GM19239 (cell line): ENCODE measurements around the gene FBLIM1.

ENCODE experiments used
- DNase-seq: peaks from one replicate; pipeline ENCODE4 v3.0.0; 2011; ENCODE audit warnings: low spot score; ENCODE audit not compliant: insufficient read length
- FAIRE-seq: peaks from 2 replicates; lab custom pipeline; 2011; peaks lifted over from hg19 to GRCh38; lab: Jason Lieb, UNC

FBLIM1 gene

DNA sequence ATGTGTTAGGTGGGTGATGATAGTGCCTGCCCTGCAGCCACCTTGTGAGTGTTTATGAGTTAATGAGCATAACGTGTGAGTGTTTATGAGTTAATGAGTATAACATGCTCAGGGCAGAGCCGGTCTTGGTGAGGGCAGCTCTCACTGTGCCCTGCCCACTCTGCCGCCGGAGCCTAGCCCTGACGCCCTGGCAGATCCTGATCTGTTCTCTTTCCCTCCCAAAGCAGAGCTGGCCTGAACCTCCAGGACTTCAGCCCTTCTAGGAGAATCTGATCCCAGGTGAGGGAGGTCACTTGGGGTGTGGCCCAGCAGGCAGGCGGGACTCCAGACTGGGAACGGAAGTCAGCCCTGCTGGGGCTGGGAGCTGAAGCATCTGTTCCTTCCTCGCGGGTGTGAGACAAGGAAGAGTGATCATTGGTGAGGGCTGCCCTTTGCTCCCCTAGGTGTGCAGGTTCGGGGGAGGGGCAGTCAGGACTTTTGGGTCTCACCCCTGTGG lies 5.7 kb downstream of the FBLIM1 start:
- FAIRE-seq (no peak), DNase-seq (no peak)

DNA sequence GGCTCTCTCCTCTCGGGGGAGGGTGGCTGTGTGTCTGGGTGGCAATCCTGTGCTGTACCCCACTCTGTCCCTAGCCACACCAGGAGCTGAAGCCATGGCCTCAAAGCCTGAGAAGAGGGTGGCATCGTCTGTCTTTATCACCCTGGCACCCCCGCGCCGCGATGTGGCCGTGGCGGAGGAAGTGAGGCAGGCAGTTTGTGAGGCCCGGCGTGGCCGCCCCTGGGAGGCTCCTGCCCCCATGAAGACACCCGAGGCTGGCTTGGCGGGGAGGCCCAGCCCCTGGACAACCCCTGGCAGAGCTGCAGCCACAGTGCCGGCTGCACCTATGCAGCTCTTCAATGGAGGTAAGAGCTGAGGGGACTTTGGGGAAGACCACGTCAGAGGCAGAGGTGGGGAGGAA lies 6.3 kb downstream of the FBLIM1 start:
- DNase-seq: no peak
- no peak for FAIRE-seq

DNA sequence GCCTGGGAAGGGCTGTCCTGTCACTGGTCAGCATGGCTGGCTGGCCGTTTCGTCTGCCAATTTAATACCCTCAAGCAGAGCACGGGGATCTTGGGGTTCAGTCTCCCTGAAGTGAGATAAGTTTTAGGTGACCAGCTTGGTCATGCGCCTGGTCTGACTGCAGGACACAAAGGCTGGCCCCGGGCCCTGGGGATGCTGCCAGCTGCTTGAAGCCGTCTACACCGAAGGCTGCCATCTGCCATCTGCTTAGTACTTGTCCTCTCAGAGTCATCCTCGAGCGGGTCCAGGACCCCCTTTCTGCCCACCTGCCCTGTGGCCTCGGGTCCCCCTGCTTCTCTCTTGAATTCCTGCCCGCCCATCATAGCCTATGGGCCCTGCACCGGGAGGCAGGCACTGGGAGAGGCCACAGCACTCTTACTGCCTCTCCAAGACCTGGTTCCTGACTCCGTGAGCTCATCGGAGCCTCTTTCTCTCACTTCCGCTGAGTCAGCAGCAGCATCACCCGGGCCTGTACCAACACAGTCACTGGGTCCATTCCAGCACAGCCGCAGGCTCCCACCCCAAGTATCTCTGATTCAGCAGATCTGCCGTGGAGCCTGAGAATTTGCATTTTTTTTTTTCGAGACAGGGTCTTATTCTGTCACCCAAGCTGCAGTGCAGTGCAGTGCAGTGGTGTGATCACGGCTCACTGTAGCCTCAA lies 7.0 kb downstream of the FBLIM1 start:
- no peak for DNase-seq
- no peak for FAIRE-seq

DNA sequence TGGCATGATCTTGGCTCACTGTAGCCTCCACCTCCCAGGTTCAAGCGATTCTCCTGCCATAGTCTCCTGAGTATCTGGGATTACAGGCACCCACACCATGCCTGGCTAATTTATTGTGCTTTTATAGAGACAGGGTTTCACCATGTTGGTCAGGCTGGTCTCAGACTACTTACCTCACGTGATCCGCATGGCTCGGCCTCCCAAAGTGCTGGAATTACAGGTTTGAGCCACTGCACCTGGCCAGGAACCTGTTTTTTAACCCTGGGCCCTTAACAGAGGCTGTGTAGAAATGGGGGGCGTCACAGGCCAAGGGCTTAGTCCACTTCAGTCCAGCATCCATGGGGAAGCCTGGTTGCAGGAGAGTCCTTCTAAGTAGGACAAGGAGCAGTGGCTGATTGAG lies 9.3 kb downstream of the FBLIM1 start:
- FAIRE-seq (no peak), DNase-seq (no peak)

DNA sequence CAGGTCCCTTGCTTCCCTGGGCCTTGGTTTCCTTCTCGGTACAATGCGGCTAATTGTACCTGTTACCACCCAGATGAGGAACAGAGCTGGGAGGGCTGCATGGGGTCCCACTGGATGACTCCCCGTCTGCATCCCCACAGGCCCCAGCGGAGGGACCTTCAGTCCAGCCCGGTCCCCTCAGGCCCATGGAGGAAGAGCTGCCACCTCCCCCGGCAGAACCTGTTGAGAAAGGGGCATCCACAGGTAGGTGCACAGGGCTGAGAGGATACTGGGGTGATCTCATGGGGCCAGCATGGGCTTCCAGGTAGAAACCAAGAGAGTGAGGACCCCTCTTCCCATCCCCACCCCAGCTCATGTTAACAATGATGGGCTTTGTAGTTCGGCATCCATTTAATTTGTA lies 9.8 kb downstream of the FBLIM1 start:
- no peak for FAIRE-seq
- DNase-seq: no peak

DNA sequence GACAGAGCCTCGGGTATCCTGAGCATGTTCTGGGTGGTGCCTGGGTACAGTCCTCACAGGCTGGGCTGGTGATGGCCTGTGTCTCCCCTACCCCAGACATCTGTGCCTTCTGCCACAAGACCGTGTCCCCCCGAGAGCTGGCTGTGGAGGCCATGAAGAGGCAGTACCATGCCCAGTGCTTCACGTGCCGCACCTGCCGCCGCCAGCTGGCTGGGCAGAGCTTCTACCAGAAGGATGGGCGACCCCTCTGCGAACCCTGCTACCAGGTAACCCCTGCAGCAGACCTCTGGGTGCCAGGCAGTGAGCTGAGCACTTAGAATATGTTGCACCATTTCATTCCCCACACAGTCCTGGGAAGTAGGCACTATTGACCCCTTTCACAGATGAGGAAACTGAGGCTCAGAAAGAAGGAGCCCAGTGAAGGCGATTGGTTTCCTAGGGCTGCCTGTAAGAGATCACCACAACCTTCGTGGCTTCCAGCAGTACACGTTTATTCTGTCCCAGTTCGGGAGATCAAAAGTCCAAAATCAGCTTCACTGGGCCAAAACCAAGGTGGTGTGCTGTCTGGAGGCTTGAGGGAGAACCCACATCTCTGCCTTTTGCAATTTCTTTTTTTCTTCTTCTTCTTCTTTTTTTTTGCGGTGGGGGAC lies 11.8 kb downstream of the FBLIM1 start:
- DNase-seq (no peak), FAIRE-seq (no peak)

DNA sequence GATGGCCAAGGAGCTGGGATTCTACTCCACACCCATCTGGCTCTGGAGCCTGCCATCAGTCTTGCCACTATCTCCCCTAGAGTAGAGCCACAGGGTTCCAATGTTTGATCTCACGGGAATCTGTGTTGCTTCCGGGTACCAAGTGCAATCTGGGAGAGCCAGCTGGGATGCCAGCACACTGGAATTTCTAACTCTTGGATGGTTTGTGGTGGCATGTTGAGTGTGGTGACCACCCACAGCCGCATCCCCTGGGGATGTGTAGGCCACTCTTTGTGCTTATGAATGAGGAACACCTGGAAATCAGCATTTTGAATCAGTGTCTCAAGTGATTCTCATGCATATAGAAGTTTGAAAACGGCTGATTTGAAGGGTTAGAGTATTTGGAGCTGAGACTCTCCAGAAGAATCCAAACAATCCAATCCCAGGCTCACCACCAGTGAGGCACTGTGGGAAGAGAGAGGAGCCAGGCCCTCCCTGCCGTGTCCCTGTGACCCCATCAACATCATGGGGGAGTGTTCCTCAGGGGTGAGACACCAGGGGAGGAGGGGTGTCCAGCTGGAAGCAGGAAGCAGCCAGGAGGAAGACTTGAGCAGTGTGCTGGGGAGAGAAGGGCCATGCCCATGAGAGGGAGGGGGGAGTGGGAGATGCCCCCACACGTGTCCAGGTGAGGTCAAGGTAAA lies 13.4 kb downstream of the FBLIM1 start:
- DNase-seq (no peak), FAIRE-seq (no peak)

DNA sequence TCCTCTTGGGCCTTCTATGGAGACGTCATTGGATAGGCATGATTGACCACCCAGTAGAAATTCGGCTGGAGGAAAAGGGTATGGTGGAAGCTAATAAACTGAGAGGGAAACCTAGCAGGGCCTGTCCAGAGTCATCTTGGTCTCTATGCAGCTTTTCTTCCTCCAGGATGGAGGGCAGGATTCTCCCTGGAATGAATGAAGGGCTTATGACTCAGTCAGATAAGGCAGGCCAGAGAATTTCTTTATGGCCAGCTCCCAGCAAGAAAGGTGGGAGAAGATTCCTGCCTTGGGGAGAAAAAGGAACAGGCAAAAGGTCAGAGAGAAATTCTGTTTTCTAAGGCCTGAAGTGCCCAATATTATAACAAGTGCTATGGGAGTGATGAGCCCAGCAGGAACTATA lies 17.1 kb downstream of the FBLIM1 start:
- DNase-seq: no peak
- no peak for FAIRE-seq

DNA sequence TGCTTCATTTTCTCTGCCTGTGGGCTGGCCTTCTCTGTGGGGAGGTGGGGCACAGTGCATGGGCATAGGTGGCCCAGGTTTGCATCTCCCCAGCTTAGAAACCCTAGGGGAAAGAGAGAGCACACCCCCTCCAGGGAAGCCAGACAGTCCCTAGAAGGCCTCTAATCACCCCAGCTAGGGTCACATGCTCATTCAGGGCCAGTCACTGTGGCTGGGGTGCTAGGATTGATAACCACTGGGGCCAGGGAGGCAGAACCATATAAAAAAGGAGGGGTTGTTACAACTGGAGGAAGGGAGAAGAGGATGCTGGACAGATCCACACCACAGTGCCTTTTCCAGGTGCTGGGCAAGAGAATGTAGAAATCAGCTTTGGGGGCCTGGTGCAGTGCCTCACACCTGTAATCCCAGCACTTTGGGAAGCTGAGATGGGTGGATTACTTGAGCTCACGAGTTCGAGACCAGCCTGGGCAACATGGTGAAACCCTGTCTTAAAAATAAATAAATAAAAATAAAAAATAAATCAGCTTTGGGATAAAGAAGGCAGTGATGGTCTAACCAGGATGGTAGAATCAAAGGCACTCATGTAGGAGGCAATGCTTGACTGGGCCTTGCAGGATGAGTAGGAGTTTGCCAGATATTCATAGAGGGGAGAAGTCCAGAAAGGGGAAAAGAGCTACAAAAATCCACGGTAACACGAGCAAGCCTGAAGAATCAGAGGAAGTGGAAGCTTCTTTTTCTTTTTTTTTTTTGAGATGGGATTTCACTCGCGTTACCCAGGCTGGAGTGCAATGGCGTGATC lies 19.5 kb downstream of the FBLIM1 start:
- FAIRE-seq: no peak
- DNase-seq: no peak

DNA sequence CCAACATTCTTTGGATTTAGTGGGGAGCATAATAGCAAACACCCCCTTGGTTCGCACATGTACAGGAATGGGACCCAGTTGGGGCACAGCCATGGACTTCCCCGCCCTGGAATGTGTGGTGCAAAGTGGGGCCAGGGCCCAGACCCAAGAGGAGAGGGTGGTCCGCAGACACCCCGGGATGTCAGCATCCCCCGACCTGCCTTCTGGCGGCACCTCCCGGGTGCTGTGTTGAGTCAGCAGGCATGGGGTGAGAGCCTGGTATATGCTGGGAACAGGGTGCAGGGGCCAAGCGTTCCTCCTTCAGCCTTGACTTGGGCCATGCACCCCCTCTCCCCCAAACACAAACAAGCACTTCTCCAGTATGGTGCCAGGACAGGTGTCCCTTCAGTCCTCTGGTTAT lies 27.1 kb downstream of the FBLIM1 start:
- FAIRE-seq: no peak
- no peak for DNase-seq

DNA sequence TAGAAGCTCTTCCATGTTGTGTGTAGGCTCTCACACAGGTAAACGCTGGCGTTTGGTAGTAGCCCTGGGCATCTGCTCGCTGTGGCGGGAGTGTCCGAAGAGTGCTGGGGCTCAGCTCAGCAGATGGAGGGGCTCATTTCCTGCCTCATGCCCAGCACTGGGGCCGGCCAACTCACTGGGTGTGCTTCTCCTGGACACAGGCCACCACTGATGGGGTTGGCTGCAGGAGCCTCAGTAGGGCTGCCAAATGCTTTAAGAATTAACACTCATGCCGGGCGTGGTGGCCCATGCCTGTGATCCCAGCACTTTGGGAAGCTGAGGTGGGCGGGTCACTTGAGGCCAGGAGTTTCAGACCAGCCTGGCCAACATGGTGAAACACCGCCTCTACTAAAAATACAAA lies 28.0 kb downstream of the FBLIM1 start:
- no peak for DNase-seq
- FAIRE-seq: no peak

DNA sequence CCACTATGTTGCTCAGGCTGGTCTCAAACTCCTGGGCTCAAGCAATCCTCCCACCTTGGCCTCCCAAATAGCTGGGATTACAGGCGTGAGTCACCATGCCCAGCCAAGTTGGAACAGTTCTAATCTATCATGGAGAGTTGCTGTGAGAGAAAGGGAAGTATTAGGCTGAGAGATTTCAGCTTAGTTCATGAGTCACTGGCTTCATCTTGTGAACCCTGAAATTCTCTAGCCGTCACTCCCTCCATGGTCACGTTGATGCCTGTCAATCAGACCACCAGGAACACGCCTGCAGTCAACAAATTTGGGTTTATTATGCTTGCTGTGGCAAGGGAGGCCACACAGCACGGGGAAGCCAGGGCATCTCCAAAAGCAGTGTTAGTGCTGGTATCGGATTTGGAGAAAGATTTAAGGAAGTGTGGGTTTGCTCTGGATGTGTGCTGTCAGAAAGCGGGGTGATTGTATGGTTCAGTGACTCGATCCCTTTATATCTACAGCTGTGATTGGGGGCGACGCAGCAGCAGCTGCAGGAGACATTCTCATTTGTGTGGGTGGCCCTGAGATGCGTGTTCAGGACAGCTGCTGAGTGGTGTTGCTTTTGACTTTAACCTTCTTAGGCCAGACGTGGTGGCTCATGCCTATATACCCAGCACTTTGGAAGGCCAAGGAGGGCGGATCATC lies 30.2 kb downstream of the FBLIM1 start:
- no peak for FAIRE-seq
- no peak for DNase-seq

DNA sequence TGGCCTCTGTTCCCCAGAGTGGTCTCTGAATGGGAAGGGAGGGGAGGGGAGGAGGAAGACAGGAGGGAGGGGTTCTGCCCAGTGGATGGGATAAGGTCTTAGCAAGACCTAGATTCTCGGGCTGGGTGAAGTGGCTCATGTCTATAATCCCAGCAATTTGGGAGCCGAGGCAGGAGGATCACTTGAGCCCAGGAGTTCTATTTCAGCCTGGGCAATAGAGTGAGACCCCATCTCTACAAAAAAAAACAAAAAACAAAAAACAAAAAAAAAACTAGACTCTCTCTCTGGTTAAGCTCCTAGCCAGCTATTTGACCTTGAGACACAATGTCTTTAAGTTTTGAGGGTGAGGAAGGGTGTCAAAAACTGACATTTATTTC lies 37.5 kb downstream of the FBLIM1 start:
- DNase-seq (no peak), FAIRE-seq (no peak)

DNA sequence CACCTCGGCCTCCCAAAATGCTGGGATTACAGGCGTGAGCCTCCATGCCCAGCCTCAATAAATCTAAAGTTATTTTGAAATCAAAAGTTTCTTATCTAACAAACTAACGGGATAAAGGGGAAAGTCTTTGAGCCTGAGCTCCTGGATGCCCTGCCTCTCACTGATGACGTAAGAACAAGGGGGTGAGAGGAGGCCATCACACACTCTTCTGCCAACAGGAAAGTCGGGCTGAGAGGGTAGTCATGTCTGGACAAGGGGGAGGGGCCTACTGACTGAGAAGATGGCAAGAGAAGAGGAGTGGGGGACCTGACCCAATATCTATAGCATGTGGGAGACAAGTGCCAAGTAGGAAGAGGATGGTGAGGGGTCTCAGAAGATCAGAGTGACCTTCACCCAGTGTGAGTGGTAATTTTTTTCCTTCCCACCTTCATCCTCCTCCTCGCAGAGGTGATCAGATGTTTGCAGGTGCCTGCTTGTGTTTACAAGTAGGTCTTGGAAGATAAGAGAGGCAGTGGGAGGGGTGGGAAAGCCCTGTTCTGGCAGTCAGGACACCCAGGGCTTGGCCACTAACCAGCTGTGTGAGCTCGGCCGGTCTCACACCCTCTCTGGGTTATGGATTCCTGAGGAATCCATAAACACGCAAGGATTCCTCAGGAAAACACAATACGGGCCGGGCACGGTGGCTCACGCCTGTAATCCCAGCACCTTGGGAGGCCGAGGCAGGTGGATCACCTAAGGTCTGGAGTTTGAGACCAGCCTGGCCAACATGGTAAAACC lies 39.2 kb downstream of the FBLIM1 start:
- FAIRE-seq (no peak), DNase-seq (no peak)

DNA sequence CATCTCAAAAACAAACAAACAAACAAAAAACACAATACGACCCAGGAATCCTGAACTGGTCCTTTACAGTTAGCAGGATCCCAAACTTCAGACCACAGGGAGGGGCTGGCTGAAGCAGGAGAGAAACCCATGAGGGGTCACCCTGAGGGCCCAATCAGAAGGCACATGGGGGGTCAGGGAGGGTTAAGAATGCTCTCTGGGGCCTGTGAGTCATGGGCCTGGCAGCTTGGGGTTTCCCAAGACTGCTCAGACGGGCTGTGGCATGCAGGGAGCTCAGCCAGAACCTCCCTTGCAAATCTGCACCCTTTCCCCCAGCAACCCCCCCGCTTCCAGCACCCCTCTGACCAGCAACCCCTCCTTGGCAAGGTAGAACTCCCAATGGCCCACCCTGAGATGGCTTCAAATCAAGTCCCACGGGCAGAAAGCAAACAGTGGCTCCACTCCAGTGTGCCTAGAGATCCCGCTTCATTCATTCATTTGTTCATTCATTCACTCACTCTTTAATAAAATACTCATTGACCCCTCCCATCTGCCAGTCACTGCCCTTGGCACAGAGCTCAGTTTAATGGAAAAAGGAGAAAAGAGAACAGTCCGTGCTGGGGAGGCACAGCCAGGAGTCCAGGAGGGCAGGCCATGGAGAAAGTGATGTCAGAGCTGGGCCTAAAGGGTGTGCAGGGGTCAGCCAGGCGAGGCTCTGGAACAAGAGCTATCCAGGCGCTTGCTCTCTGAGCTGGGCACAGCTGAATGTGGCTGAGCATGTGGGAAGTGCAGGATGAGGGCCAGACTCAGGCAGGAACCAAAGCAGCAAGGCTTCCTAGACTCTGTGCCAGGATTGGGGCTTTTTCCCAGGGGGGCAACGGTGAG lies 40.6 kb downstream of the FBLIM1 start:
- DNase-seq (no peak), FAIRE-seq (no peak)

DNA sequence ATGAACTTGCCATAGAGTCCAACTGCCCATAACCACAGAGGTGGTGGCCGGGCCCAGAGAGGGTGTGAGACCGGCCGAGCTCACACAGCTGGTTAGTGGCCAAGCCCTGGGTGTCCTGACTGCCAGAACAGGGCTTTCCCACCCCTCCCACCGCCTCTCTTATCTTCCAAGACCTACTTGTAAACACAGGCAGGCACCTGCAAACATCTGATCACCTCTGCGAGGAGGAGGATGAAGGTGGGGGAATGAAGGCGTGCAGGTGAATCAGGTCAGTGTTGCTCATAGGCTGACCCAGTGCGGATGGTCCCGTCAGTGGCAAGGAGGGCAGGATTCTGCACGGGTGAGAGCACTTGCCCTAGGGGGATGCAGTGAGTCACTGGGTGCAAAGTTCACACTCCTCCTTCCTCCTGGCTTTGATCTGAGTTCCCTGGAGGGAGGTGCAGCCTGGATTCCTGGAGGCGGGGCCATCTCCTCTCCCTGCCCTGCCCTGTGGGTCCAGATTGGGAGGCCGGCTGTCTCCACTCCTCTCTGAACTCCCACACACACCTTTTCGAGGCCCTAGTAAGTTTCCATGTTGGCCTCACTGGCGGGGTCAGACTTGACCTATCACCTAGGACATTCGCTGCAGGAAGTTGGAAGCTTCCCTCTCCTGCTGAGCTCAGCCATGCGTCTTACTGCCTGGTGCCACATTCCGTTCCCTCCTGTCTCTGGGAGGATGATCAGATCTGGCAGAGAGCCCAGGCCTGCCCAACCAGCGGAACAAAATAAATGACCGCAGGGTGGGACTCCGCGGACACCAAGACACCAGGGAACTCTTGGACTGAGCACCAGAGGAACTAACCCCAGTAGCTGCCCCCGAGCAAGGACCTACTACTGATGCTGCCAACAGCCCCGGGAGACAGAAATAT lies 41.6 kb downstream of the FBLIM1 start:
- no peak for FAIRE-seq

DNA sequence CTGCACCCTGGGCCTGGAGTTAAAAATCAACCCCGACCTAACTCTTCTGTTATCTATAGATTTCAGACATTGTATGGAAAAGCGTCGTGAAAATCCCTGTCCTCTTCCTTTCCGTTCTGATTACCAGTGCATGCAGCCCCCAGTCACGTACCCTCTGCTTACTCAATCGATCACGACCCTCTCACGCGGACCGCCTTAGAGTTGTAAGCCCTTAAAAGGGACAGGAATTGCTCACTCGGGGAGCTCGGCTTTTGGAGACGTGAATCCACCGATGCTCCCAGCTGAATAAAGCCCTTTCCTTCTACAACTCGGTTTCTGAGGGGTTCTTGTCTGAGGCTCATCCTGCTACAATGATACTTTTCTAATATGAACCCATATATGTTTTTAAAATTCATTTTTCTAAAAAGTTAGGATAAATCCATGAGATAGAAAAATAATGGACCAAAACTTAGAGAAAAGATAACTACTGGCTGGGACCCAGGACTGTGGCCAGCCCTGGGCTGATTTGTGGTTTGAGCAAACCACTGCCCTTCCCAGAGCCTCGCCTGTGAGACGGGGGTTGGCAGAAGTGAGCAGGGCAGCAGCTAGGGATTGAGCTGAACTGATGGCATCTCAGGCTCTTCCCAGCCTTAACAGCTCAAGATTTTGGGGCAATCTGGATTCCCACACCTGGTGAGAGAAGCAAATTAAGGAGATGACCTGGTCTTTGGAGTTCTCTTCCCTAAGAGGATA lies 43.8 kb downstream of the FBLIM1 start:
- FAIRE-seq: no peak
- no peak for DNase-seq

More for the DNA sequence above, 41.6 kb downstream of the FBLIM1 start:
- no peak for DNase-seq
